HepG2 (cell line): ENCODE data around the gene GPC6. TPM values are rescaled to one million over a fixed set of nuclear protein-coding genes. Genes with fewer than 3 reads are reported as not detected.

Experiments used
- ATAC-seq: fragments of 200-7000 bp; cut with Tn5 transposase; 3 replicates; pipeline ENCODE4 v1.9.1; 2020; ENCODE audit warnings: mild to moderate bottlenecking, moderate library complexity
- BruUV-seq: library from RNA; stranded (reverse); fragments of 400-500 nt; replicated peaks from 2 replicates; lab custom pipeline; 2021; lab: Mats Ljungman, UMichigan
- CTCF ChIA-PET: fragments of 300-600 bp; formaldehyde crosslinking; extraction: SDS; loops from one replicate; lab custom pipeline; 2021; ENCODE audit warnings: low total read pairs, inconsistent platforms, low intra/inter-chr PET ratio; lab: Yijun Ruan, JAX
- POLR2A ChIA-PET: fragments of 350-600 bp; sonication (Branson Sonifier 250); formaldehyde crosslinking; loops from one replicate; lab custom pipeline; 2020; ENCODE audit warnings: antibody characterized with exemption, inconsistent platforms; lab: Yijun Ruan, JAX
- DNase-seq: peaks from one replicate; pipeline ENCODE4 v3.0.0-alpha.2; 2015; ENCODE audit warnings: low spot score
- FAIRE-seq: peaks from 3 replicates; lab custom pipeline; 2011; peaks lifted over from hg19 to GRCh38; lab: Jason Lieb, UNC
- H2AFZ ChIP-seq: one replicate; pipeline ENCODE4 v1.6.1; 2011; ENCODE audit warnings: low read length, inconsistent platforms
- H3K27ac ChIP-seq: fragments of 300-600 bp; 3 replicates; pipeline ENCODE4 v1.8.0; 2011; ENCODE audit warnings: mixed run types, mild to moderate bottlenecking, mixed read lengths, low read length, inconsistent platforms; ENCODE audit not compliant: insufficient read depth; ENCODE audit errors: extremely low read length
- H3K27me3 ChIP-seq, 2 experiments: fragments of 200-600 bp in 1 of 2; 2 replicates in 1 of 2; 3 replicates in 1 of 2; pipeline versions ENCODE4 v1.6.0 to v1.8.0; 2011; ENCODE audit warnings: low read length in 2 of 2, mild to moderate bottlenecking in 2 of 2, moderate library complexity in 2 of 2, inconsistent platforms in 1 of 2; ENCODE audit not compliant: insufficient read depth in 2 of 2, control insufficient read depth in 1 of 2
- H3K36me3 ChIP-seq, 2 experiments: fragments of 200-600 bp in 1 of 2; replicated peaks in 1 of 2; 2 replicates in 1 of 2; 3 replicates in 1 of 2; pipeline versions ENCODE4 v1.5.1 to v1.8.0; 2011; ENCODE audit warnings: low read length in 2 of 2, inconsistent platforms in 1 of 2; ENCODE audit not compliant: insufficient read depth in 2 of 2, control insufficient read depth in 1 of 2
- H3K4me1 ChIP-seq: 2 replicates; pipeline ENCODE4 v1.5.1; 2012; ENCODE audit warnings: low read length, inconsistent platforms; ENCODE audit not compliant: insufficient read depth
- H3K4me2 ChIP-seq: 2 replicates; pipeline ENCODE4 v1.6.0; 2011; ENCODE audit warnings: low read depth, low read length, inconsistent platforms
- H3K4me3 ChIP-seq, 3 experiments: fragments of 200-600 bp in 1 of 3; sonication (generic), shearing (Covaris generic) in 1 of 3; replicated peaks in 1 of 3; 2 replicates each; pipeline ENCODE4 v1.5.1; 2011 to 2016; ENCODE audit warnings: low read length in 3 of 3, inconsistent platforms in 2 of 3, low read depth in 2 of 3, mild to moderate bottlenecking in 2 of 3, control low read depth in 1 of 3, mixed read lengths in 1 of 3; ENCODE audit not compliant: insufficient read depth in 1 of 3
- H3K79me2 ChIP-seq: one replicate; pipeline ENCODE4 v1.6.1; 2011; ENCODE audit warnings: low read length, inconsistent platforms; ENCODE audit not compliant: insufficient read depth
- H3K9ac ChIP-seq: 2 replicates; pipeline ENCODE4 v1.6.0; 2011; ENCODE audit warnings: mild to moderate bottlenecking, low read depth, low read length, inconsistent platforms; ENCODE audit not compliant: insufficient read depth
- H3K9me3 ChIP-seq: 2 replicates; pipeline ENCODE4 v1.5.1; 2012; ENCODE audit warnings: mild to moderate bottlenecking, low read length
- H4K20me1 ChIP-seq: 2 replicates; pipeline ENCODE4 v1.6.0; 2011; ENCODE audit warnings: inconsistent platforms, mild to moderate bottlenecking, low read length, moderate library complexity; ENCODE audit not compliant: insufficient read depth
- AGO2 ChIP-seq: fragments of 200-400 bp; formaldehyde crosslinking; optimal IDR thresholded peaks from 2 replicates; pipeline ENCODE3; 2017; ENCODE audit warnings: mild to moderate bottlenecking, low read depth, low read length, moderate library complexity
- ATF3 ChIP-seq: sonication (generic); formaldehyde crosslinking; IDR thresholded peaks from 2 replicates; pipeline ENCODE4 v1.4.0; 2020; ENCODE audit warnings: missing genetic modification reagents
- CEBPG ChIP-seq: IDR thresholded peaks from 2 replicates; pipeline ENCODE4 v1.6.1; 2016
- CREB1 ChIP-seq, 2 experiments: fragments of 450-650 bp in 1 of 2; IDR thresholded peaks; 2 replicates each; pipeline ENCODE4 v1.6.1; 2016 to 2017; ENCODE audit warnings: control low read depth in 1 of 2, mild to moderate bottlenecking in 1 of 2, missing compliant biosample characterization in 1 of 2, missing genetic modification characterization in 1 of 2
- MAFK ChIP-seq, 2 experiments: IDR thresholded peaks in 1 of 2; conservative IDR thresholded peaks in 1 of 2; 2 replicates each; pipeline ENCODE4 v1.6.1; 2011; ENCODE audit warnings: improper control_type of control experiment in 2 of 2, low read length in 2 of 2
- MLXIP ChIP-seq: sonication (generic); formaldehyde crosslinking; IDR thresholded peaks from 2 replicates; pipeline ENCODE4 v1.9.0; 2021; ENCODE audit warnings: missing genetic modification reagents, borderline replicate concordance
- POLR2A ChIP-seq, 2 experiments: IDR thresholded peaks; 2 replicates each; pipeline ENCODE4 v1.6.1; 2011; ENCODE audit warnings: low read depth in 2 of 2, low read length in 2 of 2, mild to moderate bottlenecking in 1 of 2, moderate library complexity in 1 of 2; ENCODE audit not compliant: insufficient read depth in 1 of 2
- TEAD2 ChIP-seq: sonication (generic); formaldehyde crosslinking; IDR thresholded peaks from 2 replicates; pipeline ENCODE4 v1.9.0; 2021; ENCODE audit warnings: missing genetic modification reagents
- ZBTB33 ChIP-seq: sonication (generic); formaldehyde crosslinking; IDR thresholded peaks from 2 replicates; pipeline ENCODE4 v1.4.0; 2020; ENCODE audit warnings: missing genetic modification reagents
- ZNF549 ChIP-seq: sonication (generic); formaldehyde crosslinking; IDR thresholded peaks from 2 replicates; pipeline ENCODE4 v1.5.0; 2020; ENCODE audit warnings: missing genetic modification reagents
- ZNF7 ChIP-seq: IDR thresholded peaks from 2 replicates; pipeline ENCODE4 v1.6.1; 2016; ENCODE audit warnings: missing biosample characterization, missing genetic modification reagents
- WGBS: methylation state at CpG from one replicate; pipeline ENCODE4 v1.1.6; 2017; ENCODE audit warnings: low lambda C conversion rate; 5-methylcytosine and 5-hydroxymethylcytosine counted together
- in situ Hi-C: cut with HindIII; loops from 2 replicates; pipeline ENCODE4 v1.10.0; 2017; ENCODE audit warnings: low pct_unique_long_range_greater_than_20kb; ENCODE audit not compliant: extremely low pct_ligation_motif_present
- intact Hi-C: fragments of 100-400 bp; cut with micrococcal nuclease; formaldehyde crosslinking; loops from one replicate; pipeline ENCODE4 v1.10.0; 2022; ENCODE audit not compliant: unreplicated experiment
- polyA plus RNA-seq, 8 experiments: library from polyadenylated mRNA; depleted of rRNA in 3 of 8; stranded (reverse) in 7 of 8; unstranded in 1 of 8; fragments of >200 nt; fragmentation: Illumina TruSeq in 4 of 8; extraction: Trizol in 4 of 8; gene quantifications; 2 replicates each; pipeline versions ENCODE4 v1.2.1 to v1.2.3, GENCODE V29; 2011 to 2016; ENCODE audit warnings: low read depth in 4 of 8, missing spikeins in 1 of 8, mixed read lengths in 1 of 8; ENCODE audit not compliant: insufficient read depth in 1 of 8
- total RNA-seq, 5 experiments: library from RNA; depleted of rRNA; stranded (reverse); fragments of >200 nt; fragmentation: Illumina TruSeq; extraction: Trizol; gene quantifications; 2 replicates each; pipeline ENCODE4 v1.2.3, GENCODE V29; 2016; ENCODE audit warnings: low read depth in 1 of 5
- TF ChIP-seq, protein P1 (sequence below): IDR thresholded peaks from 2 replicates; pipeline ENCODE4 v1.6.1; 2016; ENCODE audit warnings: missing compliant biosample characterization, missing genetic modification reagents, borderline replicate concordance
- TF ChIP-seq, protein P2 (sequence below), 2 experiments: sonication (generic) in 1 of 2; formaldehyde crosslinking in 1 of 2; IDR thresholded peaks; 2 replicates each; pipeline versions ENCODE4 v1.4.0 to v1.6.1; 2018 to 2020; ENCODE audit warnings: missing genetic modification reagents in 2 of 2, borderline replicate concordance in 1 of 2, low read depth in 1 of 2, mild to moderate bottlenecking in 1 of 2, missing biosample characterization in 1 of 2
- TF ChIP-seq, protein P3 (sequence below): sonication (generic); formaldehyde crosslinking; IDR thresholded peaks from 2 replicates; pipeline ENCODE4 v1.8.0; 2022; ENCODE audit warnings: mild to moderate bottlenecking, missing genetic modification reagents, borderline replicate concordance

GPC6 gene
- total and polyA plus RNA-seq, 2 of the 13 experiments (the other 11 are each of a cell fraction or from before 2014, with no cell fraction given), result 24.5 to 33.9 TPM

GRCh38 chr13:94292323-94292640, 1065.7 kb downstream of the GPC6 start:
- no peaks in the 10 kb centered on the region; a peak in 1 of 5 replicates for H3K36me3 ChIP-seq
- no peaks in the 10 kb centered on the region for H3K27me3 ChIP-seq
- BruUV-seq, result no TSS peak
- H3K4me3 ChIP-seq, result no peak overlapping the region; a peak in 1 of 6 replicates
- CTCF ChIA-PET, result no interaction called here
- POLR2A ChIA-PET, result interaction anchor here (0.8 to 3.0 kb wide), 7 partner anchors 9 to 1043 kb away, joined by 3 to 64 read pairs (median 6); no protein-coding TSS in a partner anchor
- 5% methylated on average over 1 of the region's 1 CpG for WGBS
- no peaks in the 10 kb centered on the region for H4K20me1 ChIP-seq
- H3K4me2 ChIP-seq, result peak overlapping the region; percentile 46
- no peaks in the 10 kb centered on the region for H3K79me2 ChIP-seq
- no peaks in the 10 kb centered on the region for H3K9me3 ChIP-seq
- ATAC-seq, result peak; percentile 43
- H3K27ac ChIP-seq, result peak overlapping the region; percentile 81
- DNase-seq, result no peak
- H3K9ac ChIP-seq, result no peak overlapping the region
- H2AFZ ChIP-seq, result no peak overlapping the region
- peaks cover 46% of the 10 kb centered on the region for H3K4me1 ChIP-seq
- in situ Hi-C loops (no loop called here), intact Hi-C loops (loop anchor here (1.0 to 10.0 kb wide), 3 partner anchors 11 to 1043 kb away; no protein-coding TSS in a partner anchor)
- no peak for FAIRE-seq
- TF ChIP-seq, protein P1, sequence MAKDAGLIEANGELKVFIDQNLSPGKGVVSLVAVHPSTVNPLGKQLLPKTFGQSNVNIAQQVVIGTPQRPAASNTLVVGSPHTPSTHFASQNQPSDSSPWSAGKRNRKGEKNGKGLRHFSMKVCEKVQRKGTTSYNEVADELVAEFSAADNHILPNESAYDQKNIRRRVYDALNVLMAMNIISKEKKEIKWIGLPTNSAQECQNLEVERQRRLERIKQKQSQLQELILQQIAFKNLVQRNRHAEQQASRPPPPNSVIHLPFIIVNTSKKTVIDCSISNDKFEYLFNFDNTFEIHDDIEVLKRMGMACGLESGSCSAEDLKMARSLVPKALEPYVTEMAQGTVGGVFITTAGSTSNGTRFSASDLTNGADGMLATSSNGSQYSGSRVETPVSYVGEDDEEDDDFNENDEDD (CRISPR knock-in tag), result no peak
- TF ChIP-seq CEBPG (CRISPR knock-in tag), result no peak
- no peak for TF ChIP-seq ZBTB33 (CRISPR knock-in tag)
- TF ChIP-seq, protein P2, sequence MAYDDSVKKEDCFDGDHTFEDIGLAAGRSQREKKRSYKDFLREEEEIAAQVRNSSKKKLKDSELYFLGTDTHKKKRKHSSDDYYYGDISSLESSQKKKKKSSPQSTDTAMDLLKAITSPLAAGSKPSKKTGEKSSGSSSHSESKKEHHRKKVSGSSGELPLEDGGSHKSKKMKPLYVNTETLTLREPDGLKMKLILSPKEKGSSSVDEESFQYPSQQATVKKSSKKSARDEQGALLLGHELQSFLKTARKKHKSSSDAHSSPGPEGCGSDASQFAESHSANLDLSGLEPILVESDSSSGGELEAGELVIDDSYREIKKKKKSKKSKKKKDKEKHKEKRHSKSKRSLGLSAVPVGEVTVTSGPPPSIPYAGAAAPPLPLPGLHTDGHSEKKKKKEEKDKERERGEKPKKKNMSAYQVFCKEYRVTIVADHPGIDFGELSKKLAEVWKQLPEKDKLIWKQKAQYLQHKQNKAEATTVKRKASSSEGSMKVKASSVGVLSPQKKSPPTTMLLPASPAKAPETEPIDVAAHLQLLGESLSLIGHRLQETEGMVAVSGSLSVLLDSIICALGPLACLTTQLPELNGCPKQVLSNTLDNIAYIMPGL (CRISPR knock-in tag; IDR thresholded peaks at IDR 0.05; ENCODE audit: borderline replicate concordance in 1 of 2, low read depth in 1 of 2), result 0 out of 4 replicates have a peak, but pooled peaks of 1 of the 2 experiments have one; percentile 46
- TF ChIP-seq TEAD2 (CRISPR knock-in tag), result no peak
- TF ChIP-seq, protein P3, sequence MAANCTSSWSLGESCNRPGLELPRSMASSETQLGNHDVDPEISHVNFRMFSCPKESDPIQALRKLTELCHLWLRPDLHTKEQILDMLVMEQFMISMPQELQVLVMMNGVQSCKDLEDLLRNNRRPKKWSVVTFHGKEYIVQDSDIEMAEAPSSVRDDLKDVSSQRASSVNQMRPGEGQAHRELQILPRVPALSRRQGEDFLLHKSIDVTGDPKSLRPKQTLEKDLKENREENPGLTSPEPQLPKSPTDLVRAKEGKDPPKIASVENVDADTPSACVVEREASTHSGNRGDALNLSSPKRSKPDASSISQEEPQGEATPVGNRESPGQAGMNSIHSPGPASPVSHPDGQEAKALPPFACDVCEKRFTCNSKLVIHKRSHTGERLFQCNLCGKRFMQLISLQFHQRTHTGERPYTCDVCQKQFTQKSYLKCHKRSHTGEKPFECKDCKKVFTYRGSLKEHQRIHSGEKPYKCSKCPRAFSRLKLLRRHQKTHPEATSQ (CRISPR knock-in tag), result 0 out of 2 replicates have a peak, but pooled peaks have one; percentile 89
- no peak for TF ChIP-seq ZNF7 (CRISPR knock-in tag)
- no peak for TF ChIP-seq CREB1 (IDR thresholded peaks at IDR 0.05)
- peak; percentile 8; the same call in 1 of the 2 replicates for TF ChIP-seq CREB1 (CRISPR knock-in tag; IDR thresholded peaks at IDR 0.05)
- no peak for TF ChIP-seq ZNF549 (CRISPR knock-in tag)
- TF ChIP-seq MLXIP (CRISPR knock-in tag), result no peak
- TF ChIP-seq ATF3 (CRISPR knock-in tag), result no peak
- TF ChIP-seq AGO2, result no peak
- 0 out of 4 replicates have a peak, but pooled peaks of 1 of the 2 experiments have one; percentile 16 for TF ChIP-seq POLR2A (IDR thresholded peaks at IDR 0.05; ENCODE audit: insufficient read depth in 1 of 2, low read depth in 2 of 2, low read length in 2 of 2)
- peak in 1 of 2 experiments; percentile 36; a peak in 2 of 4 replicates for TF ChIP-seq MAFK (conservative IDR thresholded peaks at IDR 0.05 in 1 of 2, IDR thresholded peaks at IDR 0.05 in 1 of 2; ENCODE audit: low read length in 2 of 2)
